Caco-2 (cell line): ENCODE data around the gene SORBS1. TPM values are rescaled to one million over a fixed set of nuclear protein-coding genes. Genes with fewer than 3 reads are reported as not detected.

Source experiments
- Bru-seq: library from RNA; stranded (reverse); fragments of 400-500 nt; gene quantifications from one replicate; lab custom pipeline; 2021; lab: Mats Ljungman, UMichigan
- BruChase-seq, 2 experiments: library from RNA; stranded (reverse); fragments of 400-500 nt; gene quantifications; one replicate each; lab custom pipeline; 2021; lab: Mats Ljungman, UMichigan
- BruUV-seq: library from RNA; stranded (reverse); fragments of 400-500 nt; replicated peaks from 2 replicates; lab custom pipeline; 2021; lab: Mats Ljungman, UMichigan
- CTCF ChIA-PET: fragments of 300-600 bp; sonication (Branson Sonifier 250); formaldehyde crosslinking; loops from one replicate; lab custom pipeline; 2022; ENCODE audit warnings: antibody characterized with exemption; lab: Charles Lee
- POLR2A ChIA-PET: fragments of 300-600 bp; sonication (Branson Sonifier 250); formaldehyde crosslinking; loops from one replicate; lab custom pipeline; 2022; ENCODE audit warnings: antibody characterized with exemption; lab: Charles Lee
- DNase-seq, 2 experiments: peaks; one replicate each; pipeline versions ENCODE4 v3.0.0 to v3.0.0-alpha.2; 2020 to 2022
- H3K27me3 ChIP-seq: replicated peaks from 2 replicates; pipeline ENCODE4 v1.6.0; 2011; ENCODE audit warnings: low read length; ENCODE audit not compliant: control insufficient read depth, insufficient read depth
- H3K36me3 ChIP-seq: 2 replicates; pipeline ENCODE4 v1.5.1; 2011; ENCODE audit warnings: low read length; ENCODE audit not compliant: control insufficient read depth, insufficient read depth
- H3K4me1 ChIP-seq: fragments of 250-450 bp; sonication (Bioruptor Pico); 2 replicates; pipeline ENCODE4 v1.5.1; 2020; ENCODE audit warnings: mild to moderate bottlenecking
- H3K4me3 ChIP-seq: 2 replicates; pipeline ENCODE4 v1.5.1; 2011; ENCODE audit warnings: low read depth, mild to moderate bottlenecking, control low read depth, low read length
- H3K9me3 ChIP-seq: fragments of 250-450 bp; sonication (Bioruptor Pico); 2 replicates; pipeline ENCODE4 v1.5.1; 2020; ENCODE audit warnings: mild to moderate bottlenecking, moderate library complexity
- H3K27ac Mint-ChIP-seq: one replicate; pipeline ENCODE4 v1.8.0; 2022; ENCODE audit warnings: mixed read lengths; ENCODE audit not compliant: unreplicated experiment
- H3K27me3 Mint-ChIP-seq: one replicate; pipeline ENCODE4 v1.8.0; 2022; ENCODE audit warnings: mixed read lengths; ENCODE audit not compliant: insufficient read depth, unreplicated experiment
- H3K36me3 Mint-ChIP-seq: one replicate; pipeline ENCODE4 v1.8.0; 2022; ENCODE audit warnings: mild to moderate bottlenecking, mixed read lengths; ENCODE audit not compliant: insufficient read depth, unreplicated experiment
- H3K4me1 Mint-ChIP-seq: one replicate; pipeline ENCODE4 v1.8.0; 2022; ENCODE audit warnings: low read depth, mixed read lengths; ENCODE audit not compliant: unreplicated experiment
- H3K4me3 Mint-ChIP-seq: one replicate; pipeline ENCODE4 v1.8.0; 2022; ENCODE audit warnings: mild to moderate bottlenecking, moderate library complexity, mixed read lengths; ENCODE audit not compliant: unreplicated experiment
- H3K9me3 Mint-ChIP-seq: one replicate; pipeline ENCODE4 v1.8.0; 2022; ENCODE audit warnings: mixed read lengths; ENCODE audit not compliant: unreplicated experiment
- intact Hi-C: fragments of 100-400 bp; cut with micrococcal nuclease; formaldehyde crosslinking; loops from one replicate; pipeline ENCODE4 v1.10.0; 2022; ENCODE audit not compliant: unreplicated experiment
- long read RNA-seq: library from polyadenylated mRNA; stranded (forward); transcript quantifications from one replicate; pipeline ENCODE4 v2.0.0, GENCODE V29; 2022
- total RNA-seq: library from RNA; stranded (reverse); gene quantifications from 2 replicates; pipeline ENCODE4 v1.2.3, GENCODE V29; 2022
- TF ChIP-seq, protein P1 (sequence below), 2 experiments: fragments of 200-600 bp in 1 of 2; IDR thresholded peaks; 1 replicate in 1 of 2; 2 replicates in 1 of 2; pipeline versions ENCODE4 v1.5.1 to v1.8.0; 2011 to 2022; ENCODE audit warnings: antibody characterized with exemption in 1 of 2, control low read depth in 1 of 2, inconsistent platforms in 1 of 2, low read depth in 1 of 2, low read length in 1 of 2, mild to moderate bottlenecking in 1 of 2, moderate library complexity in 1 of 2; ENCODE audit not compliant: insufficient read depth in 1 of 2, severe bottlenecking in 1 of 2, unreplicated experiment in 1 of 2

The SORBS1 gene
- 39.3 and 44.1 TPM in 2 replicates for total RNA-seq
- percentile 80 among the genes with signal in this experiment for Bru-seq, nascent RNA
- percentile 73 among the genes with signal in this experiment for BruChase-seq, experiment 1, labeled RNA remaining after a 2-hour chase
- percentile 74 among the genes with signal in this experiment for BruChase-seq, experiment 2, labeled RNA remaining after a 6-hour chase
- long read RNA-seq, full-length matches to known transcripts, result 1 of 19 reads
- long read RNA-seq, partial matches to known transcripts, result 2 of 19 reads
- long read RNA-seq, other reads (novel, unspliced or antisense), result 16 of 19 reads

DNA sequence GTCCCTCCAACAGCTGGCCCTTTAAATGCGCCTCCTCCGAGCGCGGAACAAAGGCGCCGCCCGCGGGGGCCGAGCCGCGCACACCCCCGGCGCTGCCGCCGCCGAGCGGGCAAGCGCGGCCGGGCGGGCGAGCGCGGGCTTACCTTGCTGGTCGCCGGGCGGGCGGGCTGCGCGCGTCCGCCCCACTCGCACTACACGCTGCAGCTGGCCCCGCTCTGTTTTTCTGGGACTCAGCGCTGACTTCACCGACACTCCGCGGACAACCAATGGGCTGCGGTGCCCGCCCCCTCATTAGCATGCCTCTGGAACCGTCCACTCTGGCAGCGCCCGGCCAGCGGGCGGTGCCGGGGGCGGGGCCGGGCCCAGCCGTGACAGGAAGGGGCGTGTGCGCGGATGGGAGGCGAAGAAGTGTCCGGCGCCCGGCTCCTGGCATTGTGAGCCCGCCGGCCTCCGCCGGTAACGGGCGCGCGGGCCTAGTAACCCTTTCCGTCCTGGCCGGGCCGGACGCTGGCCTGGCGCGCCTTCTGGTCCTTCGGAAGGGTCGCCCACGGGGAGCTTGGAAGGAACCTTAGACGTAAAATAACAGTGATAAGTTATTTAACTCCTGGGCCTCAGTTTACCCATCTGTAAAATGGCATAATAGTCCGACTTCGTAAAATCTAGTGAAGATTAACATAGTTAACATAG, at the start of gene SORBS1:
TSS of gene SORBS1 (minus strand) at position 195 of the 687 bp plus-strand sequence. CDS start 120,236 bp downstream, outside the sequence.
- intact Hi-C loops, result loop anchor here (1.0 to 2.0 kb wide), 5 partner anchors 22 to 131 kb away; no protein-coding TSS in a partner anchor
- CTCF ChIA-PET, result interaction anchor here (1.4 kb wide), 1 partner anchor 131 kb away, joined by 3 read pairs; no protein-coding TSS in a partner anchor
- H3K27me3 Mint-ChIP-seq, result no peaks in the 10 kb centered on the region

DNA sequence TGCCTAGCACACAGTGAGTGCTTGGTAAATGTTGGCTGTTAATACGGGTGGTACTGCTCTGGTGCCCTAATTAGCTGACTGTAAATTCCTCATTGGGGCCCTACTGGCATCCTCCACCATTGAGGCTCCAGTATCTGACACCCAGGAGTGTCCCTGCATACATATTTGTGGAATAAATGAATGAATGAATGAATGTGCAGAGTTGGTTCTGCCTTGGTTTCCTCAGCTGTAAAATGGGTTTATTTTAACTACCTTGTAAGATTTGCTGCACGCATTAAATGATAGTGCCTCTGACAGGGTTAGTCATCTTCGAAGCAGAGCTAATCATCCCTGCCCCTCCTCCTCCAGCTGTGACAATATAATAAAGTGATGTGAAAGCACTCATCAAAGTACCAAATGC, 49.6 kb upstream of the SORBS1 start:
- peaks cover 8% of the 10 kb centered on the region for H3K4me1 Mint-ChIP-seq
- H3K4me1 ChIP-seq, result peaks cover 6% of the 10 kb centered on the region; the same call in 1 of the 2 replicates
- BruUV-seq, result no TSS peak
- H3K27me3 Mint-ChIP-seq, result no peaks in the 10 kb centered on the region
- H3K9me3 ChIP-seq, result no peaks in the 10 kb centered on the region
- no peaks in the 10 kb centered on the region for H3K9me3 Mint-ChIP-seq
- no peak overlapping the region for H3K4me3 ChIP-seq
- no peak overlapping the region for H3K27ac Mint-ChIP-seq
- peaks cover 20% of the 10 kb centered on the region for H3K36me3 ChIP-seq
- H3K36me3 Mint-ChIP-seq, result peaks cover 95% of the 10 kb centered on the region
- H3K4me3 Mint-ChIP-seq, result no peak overlapping the region
- CTCF ChIA-PET, result no interaction called here
- H3K27me3 ChIP-seq, result no peaks in the 10 kb centered on the region
- no peak for DNase-seq
- POLR2A ChIA-PET, result no interaction called here
- TF ChIP-seq, protein P1, sequence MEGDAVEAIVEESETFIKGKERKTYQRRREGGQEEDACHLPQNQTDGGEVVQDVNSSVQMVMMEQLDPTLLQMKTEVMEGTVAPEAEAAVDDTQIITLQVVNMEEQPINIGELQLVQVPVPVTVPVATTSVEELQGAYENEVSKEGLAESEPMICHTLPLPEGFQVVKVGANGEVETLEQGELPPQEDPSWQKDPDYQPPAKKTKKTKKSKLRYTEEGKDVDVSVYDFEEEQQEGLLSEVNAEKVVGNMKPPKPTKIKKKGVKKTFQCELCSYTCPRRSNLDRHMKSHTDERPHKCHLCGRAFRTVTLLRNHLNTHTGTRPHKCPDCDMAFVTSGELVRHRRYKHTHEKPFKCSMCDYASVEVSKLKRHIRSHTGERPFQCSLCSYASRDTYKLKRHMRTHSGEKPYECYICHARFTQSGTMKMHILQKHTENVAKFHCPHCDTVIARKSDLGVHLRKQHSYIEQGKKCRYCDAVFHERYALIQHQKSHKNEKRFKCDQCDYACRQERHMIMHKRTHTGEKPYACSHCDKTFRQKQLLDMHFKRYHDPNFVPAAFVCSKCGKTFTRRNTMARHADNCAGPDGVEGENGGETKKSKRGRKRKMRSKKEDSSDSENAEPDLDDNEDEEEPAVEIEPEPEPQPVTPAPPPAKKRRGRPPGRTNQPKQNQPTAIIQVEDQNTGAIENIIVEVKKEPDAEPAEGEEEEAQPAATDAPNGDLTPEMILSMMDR (IDR thresholded peaks at IDR 0.05; ENCODE audit: insufficient read depth in 1 of 2, low read depth in 1 of 2, low read length in 1 of 2, severe bottlenecking in 1 of 2, unreplicated experiment in 1 of 2), result no peak
- intact Hi-C loops, result no loop called here

More for the DNA sequence above, at the start of gene SORBS1:
- peaks cover 48% of the 10 kb centered on the region for H3K4me1 ChIP-seq
- POLR2A ChIA-PET, result no interaction called here
- no peaks in the 10 kb centered on the region for H3K9me3 Mint-ChIP-seq
- peak within 1 kb of the TSS; percentile 89 for H3K4me3 ChIP-seq
- peak within 1 kb of the TSS; percentile 99 for H3K4me3 Mint-ChIP-seq
- peaks cover 58% of the 10 kb centered on the region for H3K4me1 Mint-ChIP-seq
- no peaks in the 10 kb centered on the region for H3K9me3 ChIP-seq
- TF ChIP-seq, protein P1 (IDR thresholded peaks at IDR 0.05; ENCODE audit: insufficient read depth in 1 of 2, low read depth in 1 of 2, low read length in 1 of 2, severe bottlenecking in 1 of 2, unreplicated experiment in 1 of 2), result no peak
- H3K36me3 Mint-ChIP-seq, result peaks cover 22% of the 10 kb centered on the region
- peak; percentile 98 for DNase-seq
- BruUV-seq, result no TSS peak
- H3K27me3 ChIP-seq, result no peaks in the 10 kb centered on the region
- no peaks in the 10 kb centered on the region for H3K36me3 ChIP-seq
- peak within 1 kb of the TSS; percentile 83 for H3K27ac Mint-ChIP-seq

DNA sequence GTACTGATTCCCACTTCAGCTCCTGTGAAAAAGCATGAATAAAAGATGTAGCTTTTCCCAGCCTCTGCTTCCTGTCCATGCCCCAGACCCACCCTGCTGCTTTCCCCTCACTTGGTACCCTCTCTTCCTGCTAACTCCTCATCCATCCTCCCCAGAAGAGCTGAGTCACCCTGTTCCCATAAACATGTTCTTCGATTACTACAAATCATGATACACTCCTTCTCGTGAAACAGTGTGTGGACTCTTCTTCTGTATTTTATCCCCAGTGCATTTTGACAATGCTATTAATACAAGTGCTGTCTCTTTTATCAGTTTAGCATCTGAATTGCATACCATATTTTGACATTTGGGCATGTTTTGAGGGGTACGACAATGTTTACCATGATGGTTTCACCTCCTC, 45.8 kb upstream of the SORBS1 start:
- CTCF ChIA-PET, result no interaction called here
- Mint-ChIP-seq H3K9me3 (no peaks in the 10 kb centered on the region), H3K27ac (no peak overlapping the region), H3K36me3 (peaks cover 83% of the 10 kb centered on the region), H3K4me3 (no peak overlapping the region), H3K4me1 (peaks cover 8% of the 10 kb centered on the region), H3K27me3 (no peaks in the 10 kb centered on the region)
- H3K4me3 ChIP-seq, result no peak overlapping the region
- intact Hi-C loops, result no loop called here
- no peaks in the 10 kb centered on the region for H3K9me3 ChIP-seq
- POLR2A ChIA-PET, result no interaction called here
- no peaks in the 10 kb centered on the region for H3K27me3 ChIP-seq
- TF ChIP-seq, protein P1 (IDR thresholded peaks at IDR 0.05; ENCODE audit: insufficient read depth in 1 of 2, low read depth in 1 of 2, low read length in 1 of 2, severe bottlenecking in 1 of 2, unreplicated experiment in 1 of 2), result no peak
- no peak for DNase-seq
- no peaks in the 10 kb centered on the region for H3K4me1 ChIP-seq
- no TSS peak for BruUV-seq
- peaks cover 11% of the 10 kb centered on the region for H3K36me3 ChIP-seq
